ENCODE measurements around the gene USP33. TPM values are rescaled to one million over a fixed set of nuclear protein-coding genes. Genes with fewer than 3 reads are reported as not detected.
"Not testable (repeated sequence)": the region's sequence is repeated elsewhere in the genome, so short reads cannot be mapped to it uniquely, and the experiment has no call there.

The USP33 gene
- 23.3 TPM for total RNA-seq

GRCh38 chr1:77759071-77760028, at the start of gene USP33:
TSS of gene USP33 (minus strand) at chr1:77759852. CDS start at chr1:77741697, 18,155 bp downstream.
- ATAC-seq = peak; percentile 98
- peak; percentile 92 for DNase-seq (ENCODE audit: low spot score)

GRCh38 chr1:77803371-77803770, 43.7 kb upstream of the USP33 start:
- no peak for DNase-seq (ENCODE audit: low spot score)
- no peak for ATAC-seq

GRCh38 chr1:77802026-77802425, 42.4 kb upstream of the USP33 start:
- ATAC-seq (no peak), DNase-seq (ENCODE audit: low spot score) (no peak)

- DNase-seq (ENCODE audit: low spot score) (no peak), ATAC-seq (no peak)
These were observed 38.3 kb upstream of the USP33 start for GRCh38 chr1:77797991-77798390.

GRCh38 chr1:77796695-77797405, 37.2 kb upstream of the USP33 start:
- no peak for DNase-seq (ENCODE audit: low spot score)
- no peak for ATAC-seq

- DNase-seq (ENCODE audit: low spot score) = no peak
- ATAC-seq = no peak
These were observed 34.9 kb upstream of the USP33 start for GRCh38 chr1:77794550-77794949.

GRCh38 chr1:77786093-77786741, 26.6 kb upstream of the USP33 start:
- ATAC-seq; DNase-seq (ENCODE audit: low spot score): not testable (repeated sequence)

- no peak for ATAC-seq
- DNase-seq (ENCODE audit: low spot score) = no peak
These were observed 23.5 kb upstream of the USP33 start for GRCh38 chr1:77783141-77783540.

GRCh38 chr1:77781683-77782082, 22.0 kb upstream of the USP33 start:
- DNase-seq (ENCODE audit: low spot score) (no peak), ATAC-seq (no peak)

- peak; percentile 91 for DNase-seq (ENCODE audit: low spot score)
- ATAC-seq = peak; percentile 99
These were observed 20.1 kb upstream of the USP33 start, which contains the start of gene MIGA1 for GRCh38 chr1:77779529-77780281. TSS of gene MIGA1 (plus strand) at chr1:77779649. CDS start at chr1:77783253, 3,604 bp downstream.

- ATAC-seq (no peak), DNase-seq (ENCODE audit: low spot score) (no peak)
These were observed 16.5 kb upstream of the USP33 start for GRCh38 chr1:77776007-77776700.

- DNase-seq (ENCODE audit: low spot score) = no peak
- no peak for ATAC-seq
These were observed 8.4 kb upstream of the USP33 start for GRCh38 chr1:77768006-77768405.

- DNase-seq (ENCODE audit: low spot score) = no peak
- ATAC-seq = no peak
These were observed 2.4 kb upstream of the USP33 start for GRCh38 chr1:77762072-77762476.

- DNase-seq (ENCODE audit: low spot score) (no peak), ATAC-seq (peak; percentile 6)
These were observed 2.0 kb downstream of the USP33 start for GRCh38 chr1:77757603-77758002.

- DNase-seq (ENCODE audit: low spot score) (no peak), ATAC-seq (no peak)
These were observed 2.5 kb downstream of the USP33 start for GRCh38 chr1:77757066-77757584.

- no peak for DNase-seq (ENCODE audit: low spot score)
- ATAC-seq = no peak
These were observed 3.4 kb downstream of the USP33 start for GRCh38 chr1:77756052-77756754.

GRCh38 chr1:77749489-77749888, 10.2 kb downstream of the USP33 start:
- DNase-seq (ENCODE audit: low spot score); ATAC-seq: not testable (repeated sequence)

GRCh38 chr1:77744576-77744975, 15.1 kb downstream of the USP33 start:
- peak; percentile 43 for ATAC-seq
- no peak for DNase-seq (ENCODE audit: low spot score)

GRCh38 chr1:77742011-77742555, 17.6 kb downstream of the USP33 start:
- DNase-seq (ENCODE audit: low spot score) (no peak), ATAC-seq (peak; percentile 86)
